ENCODE data around the gene MTMR4.

DNA sequence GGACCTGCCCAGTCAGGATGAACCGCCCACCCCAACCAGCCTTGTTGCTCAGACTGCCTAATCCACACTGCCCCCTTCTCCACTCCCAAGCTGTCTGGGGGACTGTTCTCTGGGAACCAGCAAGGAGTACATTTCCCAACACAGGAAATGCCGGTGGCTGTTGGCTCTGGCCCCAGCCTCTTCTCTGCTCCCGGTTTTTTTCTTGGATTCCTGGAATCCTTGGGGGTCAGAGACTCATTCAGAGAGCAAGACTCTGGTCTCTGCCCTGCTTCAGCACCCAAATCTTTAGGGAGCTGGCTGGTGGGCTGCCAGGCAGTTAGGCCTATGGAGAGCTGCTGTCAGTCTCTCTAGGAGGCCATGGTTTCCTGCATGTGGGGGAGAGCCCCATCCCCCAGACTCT lies 10.8 kb upstream of the MTMR4 start:
- TF ChIP-seq, protein P1, sequence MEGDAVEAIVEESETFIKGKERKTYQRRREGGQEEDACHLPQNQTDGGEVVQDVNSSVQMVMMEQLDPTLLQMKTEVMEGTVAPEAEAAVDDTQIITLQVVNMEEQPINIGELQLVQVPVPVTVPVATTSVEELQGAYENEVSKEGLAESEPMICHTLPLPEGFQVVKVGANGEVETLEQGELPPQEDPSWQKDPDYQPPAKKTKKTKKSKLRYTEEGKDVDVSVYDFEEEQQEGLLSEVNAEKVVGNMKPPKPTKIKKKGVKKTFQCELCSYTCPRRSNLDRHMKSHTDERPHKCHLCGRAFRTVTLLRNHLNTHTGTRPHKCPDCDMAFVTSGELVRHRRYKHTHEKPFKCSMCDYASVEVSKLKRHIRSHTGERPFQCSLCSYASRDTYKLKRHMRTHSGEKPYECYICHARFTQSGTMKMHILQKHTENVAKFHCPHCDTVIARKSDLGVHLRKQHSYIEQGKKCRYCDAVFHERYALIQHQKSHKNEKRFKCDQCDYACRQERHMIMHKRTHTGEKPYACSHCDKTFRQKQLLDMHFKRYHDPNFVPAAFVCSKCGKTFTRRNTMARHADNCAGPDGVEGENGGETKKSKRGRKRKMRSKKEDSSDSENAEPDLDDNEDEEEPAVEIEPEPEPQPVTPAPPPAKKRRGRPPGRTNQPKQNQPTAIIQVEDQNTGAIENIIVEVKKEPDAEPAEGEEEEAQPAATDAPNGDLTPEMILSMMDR (IDR thresholded peaks at IDR 0.05 in 8 of 11, conservative IDR thresholded peaks at IDR 0.05 in 3 of 11) = no peak
- TF ChIP-seq POLR2AphosphoS5 (IDR thresholded peaks at IDR 0.05) (peak in 2 of 3 donors; percentile 45 to 58), POLR2A (IDR thresholded peaks at IDR 0.05) (no peak)

All from spleen (tissue), 7 donors.